ENCODE results near the gene CTBP2.

DNA sequence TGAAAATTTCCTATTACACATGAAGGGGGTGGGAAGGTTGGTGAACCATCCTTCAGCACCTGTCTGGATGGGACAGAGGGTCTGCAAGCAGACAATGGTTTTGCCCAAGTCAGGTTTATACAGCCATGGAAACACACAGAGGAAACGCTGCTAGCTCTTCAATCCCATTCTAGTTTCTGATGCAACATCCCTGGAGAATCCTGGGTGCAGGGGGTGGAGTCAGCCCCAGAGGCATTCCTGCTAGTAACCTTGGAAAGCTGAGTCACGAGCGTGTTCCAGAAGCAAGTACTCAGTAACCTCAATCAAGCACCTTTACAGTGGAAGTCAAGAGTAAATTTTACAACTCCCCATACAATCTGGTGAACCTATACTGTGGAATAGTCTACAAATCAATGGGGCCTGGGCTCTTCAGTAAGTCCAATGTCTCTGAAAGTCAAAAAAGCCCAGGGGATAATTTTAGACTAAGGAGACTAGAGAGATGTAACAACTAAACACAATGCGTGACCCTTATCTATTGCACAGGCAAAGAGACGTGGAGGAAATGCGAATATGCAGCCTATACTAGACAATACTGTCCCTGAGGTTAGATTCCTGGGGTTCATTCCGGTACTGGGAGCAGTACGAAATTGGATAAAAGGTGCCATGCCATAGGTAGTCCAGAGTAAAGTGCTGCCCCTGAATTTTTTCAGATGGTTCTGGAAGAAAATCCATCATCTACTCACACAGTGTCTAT lies 123.1 kb downstream of the CTBP2 start:
- no peak for TF ChIP-seq CTCF (IDR thresholded peaks at IDR 0.05)
- TF ChIP-seq POLR2A (IDR thresholded peaks at IDR 0.05) = no peak
